ENCODE measurements around the gene KHDC1L.
"Not testable (repeated sequence)": the region's sequence is repeated elsewhere in the genome, so short reads cannot be mapped to it uniquely, and the experiment has no call there.

DNA sequence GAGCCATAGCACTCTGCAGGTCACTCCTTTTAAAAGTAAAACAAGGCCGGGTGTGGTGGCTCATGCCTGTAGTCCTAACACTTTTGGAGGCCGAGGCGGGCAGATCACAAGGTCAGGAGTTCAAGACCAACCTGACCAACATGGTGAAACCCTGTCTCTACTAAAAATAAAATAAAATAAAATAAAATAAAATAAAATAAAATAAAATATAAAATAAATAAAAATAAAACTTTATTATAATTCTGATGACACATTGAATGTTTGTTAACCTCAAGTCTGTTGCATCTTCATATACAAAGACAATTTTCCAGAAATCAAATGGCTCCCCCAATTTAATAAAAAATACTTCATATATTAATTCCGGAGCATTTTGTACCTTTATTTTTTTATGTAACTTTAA is 32.0 kb downstream of the KHDC1L start:
- TF ChIP-seq CTCF, EP300, POLR2A, POLR2AphosphoS5 (IDR thresholded peaks at IDR 0.05): not testable (repeated sequence)

Measured in sigmoid colon (tissue), 4 donors.